K562 (cell line): Measurements from ENCODE around the gene RAB31. TPM values are rescaled to one million over a fixed set of nuclear protein-coding genes. Genes with fewer than 3 reads are reported as not detected.

ENCODE experiments used
- ATAC-seq: fragments of 200-7000 bp; cut with Tn5 transposase; 3 replicates; pipeline ENCODE4 v1.9.1; 2020; ENCODE audit warnings: moderate library complexity
- BruUV-seq: library from RNA; stranded (reverse); fragments of 400-500 nt; replicated peaks from 2 replicates; lab custom pipeline; 2021; lab: Mats Ljungman, UMichigan
- CTCF ChIA-PET: fragments of 300-600 bp; formaldehyde crosslinking; extraction: SDS; loops from one replicate; lab custom pipeline; 2021; ENCODE audit warnings: low intra/inter-chr PET ratio; lab: Yijun Ruan, JAX
- POLR2A ChIA-PET: fragments of 300-600, 350-650 bp; sonication (Branson Sonifier 250); formaldehyde crosslinking; extraction: SDS; loops from one replicate; lab custom pipeline; 2021; ENCODE audit warnings: antibody characterized with exemption, inconsistent platforms; lab: Yijun Ruan, JAX
- DNase-seq, 4 experiments: peaks; one replicate each; pipeline versions ENCODE4 v3.0.0 to v3.0.0-alpha.2; 2011 to 2018; ENCODE audit warnings: low spot score in 3 of 4, mixed read lengths in 3 of 4; ENCODE audit errors: extremely low read depth in 1 of 4
- FAIRE-seq: peaks from 2 replicates; lab custom pipeline; 2011; peaks lifted over from hg19 to GRCh38; lab: Jason Lieb, UNC
- H2AFZ ChIP-seq: 2 replicates; pipeline ENCODE4 v1.6.0; 2011; ENCODE audit warnings: low read depth, low read length, control low read depth, inconsistent platforms
- H3K27ac ChIP-seq: fragments of 200-600 bp; 3 replicates; pipeline ENCODE4 v1.8.0; 2011; ENCODE audit warnings: low read depth, mild to moderate bottlenecking, control low read depth, inconsistent platforms, low read length, moderate library complexity, mixed read lengths; ENCODE audit errors: extremely low read depth
- H3K27me3 ChIP-seq, 2 experiments: fragments of 300-600 bp in 1 of 2; 2 replicates in 1 of 2; 3 replicates in 1 of 2; pipeline versions ENCODE4 v1.6.0 to v1.8.0; 2011; ENCODE audit warnings: inconsistent platforms in 2 of 2, low read length in 2 of 2, mild to moderate bottlenecking in 1 of 2, mixed read lengths in 1 of 2, moderate library complexity in 1 of 2; ENCODE audit not compliant: control insufficient read depth in 2 of 2, insufficient read depth in 2 of 2
- H3K36me3 ChIP-seq: fragments of 300-600 bp; 3 replicates; pipeline ENCODE4 v1.8.0; 2011; ENCODE audit warnings: mild to moderate bottlenecking, low read length, inconsistent platforms; ENCODE audit not compliant: control insufficient read depth, insufficient read depth
- H3K4me1 ChIP-seq, 2 experiments: fragments of 200-600 bp in 1 of 2; replicated peaks in 1 of 2; 2 replicates in 1 of 2; 3 replicates in 1 of 2; pipeline versions ENCODE4 v1.5.1 to v1.8.0; 2011; ENCODE audit warnings: inconsistent platforms in 2 of 2, low read length in 2 of 2, mild to moderate bottlenecking in 1 of 2, mixed read lengths in 1 of 2, moderate library complexity in 1 of 2; ENCODE audit not compliant: control insufficient read depth in 2 of 2, insufficient read depth in 2 of 2
- H3K4me2 ChIP-seq: 2 replicates; pipeline ENCODE4 v1.6.1; 2011; ENCODE audit warnings: low read length, control low read depth, inconsistent platforms, mixed read lengths; ENCODE audit not compliant: insufficient read depth
- H3K4me3 ChIP-seq: fragments of 200-600 bp; sonication (generic), shearing (Covaris generic); 2 replicates; pipeline ENCODE4 v1.5.1; 2016; ENCODE audit warnings: control low read depth, inconsistent platforms
- H3K79me2 ChIP-seq: fragments of 200-600 bp; 3 replicates; pipeline ENCODE4 v1.8.0; 2011; ENCODE audit warnings: low read length, inconsistent platforms; ENCODE audit not compliant: control insufficient read depth, insufficient read depth
- H3K9ac ChIP-seq, 2 experiments: 2 replicates each; pipeline versions ENCODE4 v1.6.0 to v1.6.1; 2011; ENCODE audit warnings: low read depth in 2 of 2, low read length in 2 of 2, control low read depth in 1 of 2, inconsistent platforms in 1 of 2, mild to moderate bottlenecking in 1 of 2, mixed read lengths in 1 of 2; ENCODE audit not compliant: insufficient read depth in 1 of 2
- H3K9me1 ChIP-seq: one replicate; pipeline ENCODE4 v1.6.0; 2011; ENCODE audit warnings: inconsistent platforms, mild to moderate bottlenecking, low read length, moderate library complexity; ENCODE audit not compliant: control insufficient read depth, insufficient read depth
- H3K9me3 ChIP-seq: replicated peaks from 2 replicates; pipeline ENCODE4 v1.5.1; 2011; ENCODE audit warnings: low read depth, low read length, inconsistent platforms; ENCODE audit not compliant: control insufficient read depth, insufficient read depth
- H4K20me1 ChIP-seq: replicated peaks from 2 replicates; pipeline ENCODE4 v1.6.1; 2011; ENCODE audit warnings: low read length, inconsistent platforms, mixed read lengths; ENCODE audit not compliant: control insufficient read depth, insufficient read depth
- CBX3 ChIP-seq, 2 experiments: IDR thresholded peaks; 1 replicate in 1 of 2; 2 replicates in 1 of 2; pipeline ENCODE4 v1.6.1; 2012; ENCODE audit warnings: inconsistent platforms in 2 of 2, low read length in 2 of 2, borderline replicate concordance in 1 of 2, control low read depth in 1 of 2
- CCNT2 ChIP-seq: IDR thresholded peaks from 2 replicates; pipeline ENCODE4 v1.6.1; 2011; ENCODE audit warnings: borderline replicate concordance, low read depth, mild to moderate bottlenecking, moderate library complexity, mixed read lengths, low read length; ENCODE audit not compliant: insufficient read length; ENCODE audit errors: extremely low read depth
- GATA2 ChIP-seq: sonication (generic); formaldehyde crosslinking; IDR thresholded peaks from 2 replicates; pipeline ENCODE4 v1.4.0; 2020; ENCODE audit warnings: mild to moderate bottlenecking, missing genetic modification reagents
- HOMEZ ChIP-seq: fragments of 250-450 bp; sonication (Bioruptor Pico); IDR thresholded peaks from 2 replicates; pipeline ENCODE4 v1.4.0; 2020; ENCODE audit warnings: mild to moderate bottlenecking, moderate library complexity
- SMARCA4 ChIP-seq: fragments of 450-650 bp; IDR thresholded peaks from 2 replicates; pipeline ENCODE4 v1.6.1; 2016
- SUPT5H ChIP-seq: fragments of 450-650 bp; IDR thresholded peaks from 2 replicates; pipeline ENCODE4 v1.6.1; 2016
- ZC3H11A ChIP-seq: IDR thresholded peaks from 2 replicates; pipeline ENCODE4 v1.6.1; 2012; ENCODE audit warnings: low read depth, low read length, improper control_type of control experiment
- ZC3H4 ChIP-seq: sonication (generic); formaldehyde crosslinking; IDR thresholded peaks from 2 replicates; pipeline ENCODE4 v1.9.0; 2021; ENCODE audit warnings: missing genetic modification reagents, borderline replicate concordance
- ZNF280B ChIP-seq: fragments of 250-450 bp; sonication (Bioruptor Pico); IDR thresholded peaks from 2 replicates; pipeline ENCODE4 v1.5.1; 2021; ENCODE audit warnings: mild to moderate bottlenecking
- WGBS: fragments of 100-300 bp; shearing (Covaris generic); methylation state at CpG from one replicate; pipeline ENCODE4 v1.1.6; 2016; ENCODE audit warnings: low coverage, mixed read lengths; ENCODE audit not compliant: insufficient coverage; ENCODE audit errors: missing lambda C conversion rate; 5-methylcytosine and 5-hydroxymethylcytosine counted together
- in situ Hi-C: fragments of 300-500 bp; cut with MboI; formaldehyde crosslinking; loops from 4 replicates; pipeline ENCODE4 v1.15.0; 2018; ENCODE audit warnings: inconsistent platforms, mixed read lengths
- intact Hi-C: fragments of 100-400 bp; cut with micrococcal nuclease; formaldehyde crosslinking; loops from 2 replicates; pipeline ENCODE4 v1.14.2; 2022
- polyA plus RNA-seq, 8 experiments: library from polyadenylated mRNA; depleted of rRNA in 4 of 8; stranded (reverse) in 5 of 8; unstranded in 3 of 8; fragments of >200 nt; fragmentation: Nextera tagmentation in 2 of 8; fragmentation: Illumina TruSeq in 1 of 8; extraction: Ambion mirVana in 2 of 8; extraction: Trizol in 1 of 8; gene quantifications; 2 replicates each; pipeline versions ENCODE4 v1.2.1 to v1.2.3, GENCODE V29; 2011 to 2014; ENCODE audit warnings: inconsistent platforms in 1 of 8, missing spikeins in 1 of 8
- total RNA-seq, 7 experiments: library from RNA; depleted of rRNA in 6 of 7; stranded (reverse); fragments of >200 nt in 6 of 7; fragmentation: Illumina TruSeq in 2 of 7; extraction: Trizol in 2 of 7; gene quantifications; 2 replicates each; pipeline versions ENCODE4 v1.2.1 to v1.2.3, GENCODE V29; 2011 to 2021; ENCODE audit warnings: low replicate concordance in 1 of 7

Gene RAB31
- total and polyA plus RNA-seq, 9 of the 15 experiments (the other 6 are each of a cell fraction or from before 2014, with no cell fraction given) = 20.7 to 70.4 (median 41.3) TPM

GRCh38 chr18:9865764-9866490, 157.8 kb downstream of the RAB31 start (continued):
- TF ChIP-seq ZNF280B (CRISPR knock-in tag) = peak; percentile 60; the same call in 1 of the 2 replicates

DNA sequence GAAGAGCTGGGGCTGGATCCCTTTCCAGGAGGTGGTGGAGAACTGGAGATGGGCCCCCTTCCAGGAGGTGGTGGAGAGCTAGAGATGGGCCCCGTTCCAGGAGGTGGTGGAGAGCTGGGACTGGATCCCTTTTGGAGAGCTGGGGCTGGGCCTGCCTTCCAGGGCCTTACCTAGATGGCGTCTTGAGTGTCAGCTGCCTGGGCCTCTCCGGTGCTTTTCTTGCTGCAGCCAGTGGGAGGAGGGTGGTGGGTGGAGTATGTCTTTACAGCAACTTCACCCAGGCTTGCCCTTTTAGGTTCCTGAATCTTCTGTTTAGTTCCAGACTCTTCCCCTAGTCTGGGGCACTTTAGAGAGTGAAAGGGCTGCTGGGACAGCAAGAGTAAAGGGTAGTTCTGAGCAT, 158.5 kb downstream of the RAB31 start:
- in situ Hi-C loops = no loop called here
- Histone ChIP-seq H3K27me3 (no peaks in the 10 kb centered on the region), H3K36me3 (peaks cover 11% of the 10 kb centered on the region; the same call in 2 of the 3 replicates), H3K27ac (peak overlapping the region; percentile 58; the same call in 1 of the 3 replicates), H3K79me2 (peaks cover 3% of the 10 kb centered on the region; the same call in 1 of the 3 replicates), H2AFZ (peak overlapping the region; percentile 48), H3K9ac (no peak overlapping the region), H3K4me3 (no peak overlapping the region), H3K9me3 (peaks cover 24% of the 10 kb centered on the region), H3K4me2 (no peak overlapping the region), H3K4me1 (peaks cover 14 to 41% of the 10 kb centered on the region in 2 experiments), H3K9me1 (no peaks in the 10 kb centered on the region), H4K20me1 (no peaks in the 10 kb centered on the region)
- FAIRE-seq (no peak), DNase-seq (peak in 1 of 4 experiments; percentile 44), ATAC-seq (no peak)
- BruUV-seq = no TSS peak
- intact Hi-C loops = no loop called here
- ChIA-PET CTCF (no interaction called here), POLR2A (interaction anchor here (0.6 to 1.3 kb wide), 3 partner anchors 10 to 49 kb away, joined by 3 read pairs; no protein-coding TSS in a partner anchor)
- TF ChIP-seq CBX3 (IDR thresholded peaks at IDR 0.05; ENCODE audit: borderline replicate concordance in 1 of 2, low read length in 2 of 2) (0 out of 3 replicates have a peak, but pooled peaks of 1 of the 2 experiments have one; percentile 20), CCNT2 (no peak), ZC3H11A (no peak), SMARCA4 (no peak), ZC3H4 (CRISPR knock-in tag) (no peak), SUPT5H (no peak), HOMEZ (CRISPR knock-in tag) (no peak), GATA2 (CRISPR knock-in tag) (0 out of 2 replicates have a peak, but pooled peaks have one; percentile 10)
- 73% methylated on average over 3 of the region's 3 CpGs for WGBS
